GM12878 (cell line): Measurements from ENCODE around the gene PCDHGB1. TPM values are rescaled to one million over a fixed set of nuclear protein-coding genes. Genes with fewer than 3 reads are reported as not detected.

ENCODE experiments used
- ETV6 ChIP-seq, 2 experiments: fragments of 450-650 bp in 1 of 2; IDR thresholded peaks in 1 of 2; conservative IDR thresholded peaks in 1 of 2; 2 replicates each; pipeline ENCODE4 v1.6.1; 2014; ENCODE audit warnings: antibody characterized with exemption in 1 of 2, borderline replicate concordance in 1 of 2, low read depth in 1 of 2, mild to moderate bottlenecking in 1 of 2, moderate library complexity in 1 of 2
- IKZF2 ChIP-seq, 2 experiments: fragments of 450-650 bp; IDR thresholded peaks; 2 replicates each; pipeline ENCODE4 v1.6.1; 2017; ENCODE audit warnings: mild to moderate bottlenecking in 2 of 2, moderate library complexity in 2 of 2
- JUND ChIP-seq: IDR thresholded peaks from 2 replicates; pipeline ENCODE4 v1.6.1; 2012; ENCODE audit warnings: low read depth, mild to moderate bottlenecking, low read length, improper control_type of control experiment, moderate library complexity
- MTA2 ChIP-seq: fragments of 450-650 bp; IDR thresholded peaks from 2 replicates; pipeline ENCODE4 v1.6.1; 2016; ENCODE audit warnings: low read depth, mild to moderate bottlenecking, moderate library complexity
- WRNIP1 ChIP-seq: IDR thresholded peaks from 2 replicates; pipeline ENCODE4 v1.6.1; 2011; ENCODE audit warnings: low read depth, low read length, improper control_type of control experiment, borderline replicate concordance
- ZBTB40 ChIP-seq: fragments of 450-650 bp; IDR thresholded peaks from 2 replicates; pipeline ENCODE4 v1.6.1; 2016; ENCODE audit warnings: mild to moderate bottlenecking, moderate library complexity, borderline replicate concordance
- polyA plus RNA-seq, 11 experiments: library from polyadenylated mRNA; depleted of rRNA in 4 of 11; unstranded in 6 of 11; stranded (reverse) in 5 of 11; fragments of >200 nt; fragmentation: Nextera tagmentation in 4 of 11; fragmentation: Illumina TruSeq in 1 of 11; extraction: Ambion mirVana in 4 of 11; extraction: Trizol in 1 of 11; gene quantifications; 1 replicate in 1 of 11; 2 replicates in 10 of 11; pipeline versions ENCODE4 v1.2.1 to v1.2.3, GENCODE V29; 2011 to 2016; ENCODE audit warnings: inconsistent platforms in 2 of 11, missing spikeins in 2 of 11, low read depth in 1 of 11
- total RNA-seq, 4 experiments: library from RNA; depleted of rRNA in 3 of 4; stranded (reverse); fragments of >200 nt in 3 of 4; fragmentation: Illumina TruSeq in 1 of 4; extraction: Trizol in 1 of 4; gene quantifications; 2 replicates each; pipeline versions ENCODE4 v1.2.1 to v1.2.3, GENCODE V29; 2013 to 2021

Gene PCDHGB1
- total and polyA plus RNA-seq, 10 of the 15 experiments (the other 5 are each of a cell fraction or from before 2014, with no cell fraction given) = 0.04 to 0.40 (median 0.08) TPM; not detected in 2

- TF ChIP-seq WRNIP1 = no peak
- no peak for TF ChIP-seq JUND
- TF ChIP-seq ETV6 (conservative IDR thresholded peaks at IDR 0.05 in 1 of 2, IDR thresholded peaks at IDR 0.05 in 1 of 2; ENCODE audit: borderline replicate concordance in 1 of 2, low read depth in 1 of 2) = no peak
- no peak for TF ChIP-seq MTA2
- no peak for TF ChIP-seq ZBTB40
- no peak for TF ChIP-seq IKZF2 (IDR thresholded peaks at IDR 0.05)
- TF ChIP-seq, all 136 proteins: peak for 0
These were observed 21.9 kb downstream of the PCDHGB1 start (continued) for GRCh38 chr5:141371572-141372475.
